GM23338 (cell line): Measurements from ENCODE around the gene OBSCN.

Experiments used
- CREB1 ChIP-seq: fragments of 250-450 bp; sonication (Bioruptor Pico); IDR thresholded peaks from 2 replicates; pipeline ENCODE4 v1.5.0; 2020; ENCODE audit warnings: low read depth, mild to moderate bottlenecking, moderate library complexity
- CTCF ChIP-seq, 2 experiments: fragments of 200-600 bp in 1 of 2; sonication (generic) in 1 of 2; conservative IDR thresholded peaks; 2 replicates each; pipeline versions ENCODE4 v1.5.1 to v1.6.1; 2016 to 2017; ENCODE audit warnings: antibody characterized with exemption in 2 of 2, low read depth in 2 of 2, mild to moderate bottlenecking in 2 of 2, moderate library complexity in 1 of 2
- ETS1 ChIP-seq: IDR thresholded peaks from 2 replicates; pipeline ENCODE4 v1.6.1; 2016; ENCODE audit warnings: antibody characterized with exemption
- EZH2 ChIP-seq: fragments of 200-600 bp; sonication (generic); IDR thresholded peaks from one replicate; pipeline ENCODE4 v1.8.0; 2017; ENCODE audit warnings: antibody characterized with exemption, mild to moderate bottlenecking, low read depth; ENCODE audit not compliant: unreplicated experiment
- EZH2phosphoT487 ChIP-seq: fragments of 200-600 bp; sonication (generic); IDR thresholded peaks from one replicate; pipeline ENCODE4 v1.8.1; 2018; ENCODE audit warnings: antibody characterized with exemption; ENCODE audit not compliant: unreplicated experiment
- JUNB ChIP-seq: IDR thresholded peaks from one replicate; pipeline ENCODE4 v1.6.1; 2016; ENCODE audit warnings: antibody characterized with exemption; ENCODE audit not compliant: unreplicated experiment
- NANOG ChIP-seq: IDR thresholded peaks from 2 replicates; pipeline ENCODE4 v1.6.1; 2016; ENCODE audit warnings: antibody characterized with exemption, borderline replicate concordance
- POLR2AphosphoS5 ChIP-seq: IDR thresholded peaks from 2 replicates; pipeline ENCODE4 v1.6.1; 2016; ENCODE audit warnings: antibody characterized with exemption, low read depth
- REST ChIP-seq: IDR thresholded peaks from one replicate; pipeline ENCODE4 v1.6.1; 2018; ENCODE audit warnings: antibody characterized with exemption; ENCODE audit not compliant: unreplicated experiment
- ZNF114 ChIP-seq: fragments of 250-450 bp; sonication (Bioruptor Pico); IDR thresholded peaks from 2 replicates; pipeline ENCODE4 v1.5.0; 2020; ENCODE audit warnings: mild to moderate bottlenecking, moderate library complexity
- ZNF331 ChIP-seq: fragments of 250-450 bp; sonication (Bioruptor Pico); IDR thresholded peaks from 2 replicates; pipeline ENCODE4 v1.5.0; 2020; ENCODE audit warnings: low read depth, mild to moderate bottlenecking, moderate library complexity

- TF ChIP-seq CTCF (conservative IDR thresholded peaks at IDR 0.05; ENCODE audit: low read depth in 2 of 2) (no peak), REST (no peak), EZH2 (no peak), POLR2AphosphoS5 (no peak), ETS1 (no peak), EZH2phosphoT487 (no peak), ZNF331 (CRISPR knock-in tag) (no peak), NANOG (no peak), CREB1 (CRISPR knock-in tag) (no peak), JUNB (no peak), ZNF114 (CRISPR knock-in tag) (no peak)
Observed at GRCh38 chr1:228329887-228330286, 122.0 kb downstream of the OBSCN start.
